Activated T-helper 9 cell treated with anti-CD3 and anti-CD28 coated beads, Interleukin-2, amount 50 U/mL, for 16 hours (primary cell): ENCODE measurements around the gene PTPRB.
A peak's percentile ranks its signal among the peaks of the same experiment; 100 is the strongest.

Source experiments
- DNase-seq: peaks from one replicate; pipeline ENCODE4 v3.0.0-alpha.2; 2020; ENCODE audit warnings: low read depth

PTPRB gene

GRCh38 chr12:70592664-70593063 lies 44.6 kb downstream of the PTPRB start:
- no peak for DNase-seq

DNA sequence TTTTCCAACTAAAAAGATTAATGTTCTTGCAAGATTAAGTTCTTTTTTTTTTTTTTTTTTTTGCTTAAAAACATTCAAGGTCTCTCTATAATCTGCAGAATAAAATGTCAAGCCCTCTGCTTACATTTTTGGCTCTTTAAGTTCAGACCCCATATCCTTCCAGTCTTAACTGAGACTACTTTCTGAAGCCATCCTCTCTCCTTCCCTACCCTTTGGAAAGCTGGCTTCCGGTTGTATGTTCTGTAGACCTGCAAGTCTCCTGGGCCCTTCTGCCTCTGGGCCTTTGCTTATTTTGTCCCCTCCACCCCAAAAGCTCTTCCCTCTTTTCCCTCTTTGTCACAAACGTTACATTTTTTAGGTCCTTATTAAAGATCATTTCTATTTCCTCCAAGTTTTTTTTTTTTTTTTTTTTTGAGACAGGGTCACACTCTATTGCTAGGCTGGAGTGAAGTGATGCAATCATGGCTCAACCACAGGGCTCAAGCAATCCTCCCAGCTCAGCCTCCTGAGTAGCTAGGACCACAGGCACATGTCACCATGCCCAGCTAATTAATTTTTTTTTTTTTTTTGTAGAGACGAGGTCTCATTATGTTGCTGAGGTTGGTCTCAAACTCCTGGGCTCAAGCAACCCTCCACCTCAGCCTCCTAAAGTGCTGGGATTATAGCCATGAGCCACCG lies 46.5 kb downstream of the PTPRB start:
- no peak for DNase-seq

DNA sequence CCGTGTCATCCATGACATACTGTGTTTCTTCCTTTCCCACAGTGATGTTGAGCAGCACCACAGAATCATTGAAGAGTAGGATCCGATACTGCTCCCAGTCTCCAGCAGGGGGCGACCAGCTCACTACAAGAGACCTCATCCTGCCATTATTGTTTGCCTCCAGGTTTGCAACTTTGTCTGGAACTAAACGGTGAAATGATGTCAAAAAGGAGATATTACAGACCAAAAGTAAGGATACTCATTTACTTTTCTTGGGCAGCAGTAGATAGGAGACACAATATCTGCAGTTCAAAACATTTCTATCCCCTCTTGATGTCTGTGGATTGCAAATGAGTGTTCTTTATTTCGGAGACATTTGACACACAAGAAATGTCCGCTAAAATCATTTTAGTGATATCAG lies 47.2 kb downstream of the PTPRB start:
- peak; percentile 19 for DNase-seq

DNA sequence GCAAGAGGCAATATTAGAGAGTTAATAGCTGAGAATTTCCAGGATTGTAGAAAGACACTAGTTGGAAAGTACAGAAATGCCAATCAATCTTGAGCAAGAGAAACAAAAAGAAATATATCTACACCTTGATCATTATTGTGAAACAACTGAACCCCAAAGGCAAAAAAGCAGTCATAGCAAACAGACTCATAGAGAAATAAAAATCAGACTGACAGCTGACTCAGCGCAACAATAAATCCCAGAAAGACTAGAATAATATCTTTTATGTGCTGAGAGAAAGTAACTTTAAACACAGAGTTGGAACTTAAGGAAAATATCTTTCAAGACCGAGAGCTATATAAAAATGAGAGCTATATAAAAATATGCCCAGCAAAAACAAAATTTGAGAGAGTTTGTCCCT lies 52.9 kb downstream of the PTPRB start:
- DNase-seq: no peak

DNA sequence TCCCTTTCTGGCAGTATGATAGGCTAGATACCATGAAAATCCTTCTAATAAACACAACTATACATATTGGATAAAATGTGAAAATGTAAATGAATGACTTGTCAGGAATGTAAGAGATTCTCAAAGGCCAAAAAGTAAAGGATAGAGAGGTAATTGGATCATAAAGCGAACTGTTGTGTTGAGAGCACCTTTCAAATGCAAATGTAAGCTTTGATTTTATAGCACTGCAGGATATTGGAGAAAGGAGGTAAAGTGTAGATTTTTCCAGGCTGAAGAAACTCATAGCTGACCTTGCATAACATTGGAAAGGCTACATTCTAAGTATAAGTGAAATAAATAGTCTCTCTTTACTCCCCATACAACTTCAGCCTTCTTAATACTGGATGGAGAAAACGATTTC lies 54.0 kb downstream of the PTPRB start:
- no peak for DNase-seq

DNA sequence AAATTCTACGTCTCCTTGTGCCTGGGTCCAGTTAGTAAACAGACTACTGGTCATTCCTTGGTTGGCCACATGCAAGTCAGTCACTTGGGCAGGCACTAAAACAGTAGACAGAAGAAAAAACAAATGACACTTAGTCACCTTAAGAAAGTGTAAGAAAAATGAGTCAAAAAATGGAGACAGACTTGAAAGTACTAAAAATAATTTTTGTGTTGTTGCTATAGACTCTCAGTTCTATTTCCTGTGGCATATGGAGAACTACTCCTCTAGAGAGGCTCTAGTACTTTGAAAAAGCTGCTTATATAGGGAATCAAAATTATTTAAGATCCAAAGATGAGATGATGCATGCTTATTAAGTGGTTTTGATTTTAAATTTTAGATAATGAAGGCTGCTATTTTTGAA lies 56.0 kb downstream of the PTPRB start:
- DNase-seq: no peak

DNA sequence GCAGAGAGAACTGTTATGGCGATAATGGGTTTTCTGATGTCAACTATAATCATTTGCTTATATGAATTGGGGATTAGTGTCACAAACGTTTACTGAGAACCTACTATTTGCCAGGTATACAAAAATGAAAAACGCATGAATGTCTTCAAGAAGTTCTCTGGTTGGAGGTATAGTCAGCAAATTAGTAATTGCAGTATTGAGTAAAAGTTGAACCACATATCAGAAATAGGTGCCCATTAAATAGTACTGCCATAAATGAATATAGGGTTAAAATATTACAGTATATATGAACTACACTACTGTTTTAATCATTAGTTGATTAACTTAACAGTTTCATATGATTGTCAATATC lies 60.0 kb downstream of the PTPRB start:
- DNase-seq: no peak

- no peak for DNase-seq
Observed at GRCh38 chr12:70576341-70577282, 60.6 kb downstream of the PTPRB start.

DNA sequence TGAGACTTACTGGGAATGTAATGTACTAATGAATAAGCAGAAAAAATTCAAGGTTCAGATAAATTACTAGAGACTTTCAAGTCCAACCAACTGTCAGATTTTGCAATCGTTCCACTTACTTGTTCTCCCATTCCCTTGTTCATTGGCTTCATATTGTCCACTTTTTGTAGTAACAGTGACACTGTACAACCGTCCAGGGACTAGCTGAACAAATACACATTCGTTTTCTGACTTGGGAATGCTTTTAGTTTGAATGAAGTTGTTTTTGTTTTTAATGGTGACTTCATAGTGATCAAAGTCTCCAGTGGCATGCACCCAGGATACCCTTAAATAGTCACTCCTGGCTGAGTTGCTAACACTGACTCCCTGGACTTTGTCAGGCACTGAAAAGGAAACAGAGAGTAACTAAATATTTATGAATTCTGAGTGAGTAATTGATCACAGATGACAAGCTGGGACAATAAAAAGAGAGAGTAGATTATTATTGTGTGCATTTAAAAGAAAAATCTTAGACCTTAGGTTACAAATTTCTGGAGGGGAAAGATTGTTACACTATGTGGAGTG lies 65.4 kb downstream of the PTPRB start:
- no peak for DNase-seq

DNA sequence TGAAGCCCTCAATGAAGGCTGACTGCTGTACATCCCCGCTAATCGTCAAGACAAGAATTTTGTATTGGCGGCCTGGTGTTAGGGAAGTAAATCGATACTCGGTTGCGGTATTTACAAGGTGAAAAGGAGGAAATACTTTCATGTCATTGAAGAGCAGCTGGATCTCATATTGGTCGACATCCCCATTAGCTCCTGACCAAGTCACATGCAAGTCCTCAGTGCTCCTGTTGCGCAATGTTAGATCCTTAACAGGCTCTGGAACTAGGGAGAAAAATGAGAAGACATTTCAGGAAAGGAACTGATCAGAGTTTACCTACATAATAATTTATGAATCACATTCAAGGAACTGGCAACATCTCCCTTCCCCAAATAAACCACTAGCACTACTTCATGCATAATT lies 66.2 kb downstream of the PTPRB start:
- DNase-seq: no peak

DNA sequence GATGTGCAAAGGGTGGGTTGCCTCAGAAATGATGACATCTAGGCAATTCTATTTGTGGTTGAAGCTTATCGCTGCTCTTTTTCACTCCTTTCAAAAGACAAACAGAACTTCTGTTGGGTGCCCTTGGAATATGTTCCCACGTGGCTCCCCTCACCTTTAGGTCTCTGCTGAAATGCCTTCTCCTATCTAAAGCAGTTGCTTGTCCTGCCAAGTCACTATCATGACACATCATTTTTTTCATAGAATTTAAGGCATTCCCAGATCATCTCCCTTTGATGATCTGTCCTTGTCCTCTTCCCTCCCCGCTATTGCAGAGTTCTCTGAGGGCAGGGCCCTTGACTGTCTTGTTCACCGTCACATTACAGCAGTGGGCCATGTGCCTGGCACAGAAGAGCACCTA lies 75.7 kb downstream of the PTPRB start:
- DNase-seq: no peak

DNA sequence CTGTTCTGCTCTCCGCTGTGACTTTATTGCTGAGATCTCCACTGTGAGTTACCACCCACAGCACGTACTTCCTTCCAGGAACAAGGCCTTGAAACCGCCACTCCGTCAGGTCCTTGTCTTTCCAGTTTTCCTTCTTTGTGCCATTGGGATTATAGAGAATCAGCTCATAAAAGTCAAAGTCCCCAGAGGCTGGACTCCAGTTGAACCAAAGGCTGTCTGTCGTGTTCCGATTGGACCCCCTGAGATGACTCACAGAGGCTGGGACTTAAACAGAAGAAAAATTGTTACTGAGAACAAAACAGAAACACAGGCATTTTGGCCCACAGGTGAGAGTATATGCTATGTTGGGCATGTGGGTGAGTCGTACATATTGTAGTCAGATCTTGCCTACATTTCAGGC lies 76.6 kb downstream of the PTPRB start:
- DNase-seq: no peak

DNA sequence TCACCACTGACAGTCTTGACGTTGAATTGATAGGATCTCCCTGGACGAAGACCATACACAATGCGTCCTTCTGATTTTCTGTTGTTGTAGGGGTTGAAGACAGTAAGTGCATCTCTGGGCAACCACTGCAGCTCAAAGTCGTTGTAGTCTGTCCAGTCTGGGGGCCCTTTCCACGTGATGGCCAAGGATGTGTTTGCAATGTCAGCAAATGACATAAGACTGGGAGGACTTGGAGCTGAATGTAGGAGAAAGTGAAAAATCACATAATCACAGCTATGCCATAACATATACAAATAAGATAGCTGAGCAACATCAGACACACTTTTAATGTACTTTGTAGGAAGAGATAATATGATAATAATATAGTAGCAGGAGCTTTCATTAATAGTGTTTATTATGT lies 77.8 kb downstream of the PTPRB start:
- DNase-seq: no peak

DNA sequence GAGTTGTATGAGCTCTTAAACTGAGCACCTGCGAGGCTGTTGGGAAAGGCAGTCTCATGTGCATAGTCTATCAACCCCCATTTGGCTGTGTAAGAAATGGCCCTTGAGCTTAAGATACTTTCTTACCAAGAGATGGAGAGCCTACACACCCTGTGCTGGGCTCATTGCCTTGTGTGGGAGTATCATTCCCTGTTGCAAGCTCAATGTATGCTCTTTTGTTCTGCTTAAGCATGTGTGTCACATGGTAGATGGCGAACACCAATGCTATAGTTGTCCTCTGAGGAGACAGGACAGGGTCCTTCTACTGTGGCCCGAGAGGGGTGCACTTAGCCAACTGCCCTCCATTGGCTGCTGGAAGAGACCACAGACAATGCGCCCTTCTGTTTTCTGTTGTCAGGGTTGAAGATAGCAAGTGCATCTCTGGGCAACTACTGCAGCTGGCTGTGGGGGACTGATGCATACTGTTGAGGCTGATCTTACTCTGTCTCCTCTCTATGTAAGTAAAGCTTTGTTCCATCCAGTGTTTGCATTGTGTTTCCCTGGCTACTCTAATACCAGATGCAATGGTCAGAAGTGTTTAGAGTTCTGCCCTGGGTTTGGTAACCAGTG lies 79.5 kb downstream of the PTPRB start:
- DNase-seq: no peak

DNA sequence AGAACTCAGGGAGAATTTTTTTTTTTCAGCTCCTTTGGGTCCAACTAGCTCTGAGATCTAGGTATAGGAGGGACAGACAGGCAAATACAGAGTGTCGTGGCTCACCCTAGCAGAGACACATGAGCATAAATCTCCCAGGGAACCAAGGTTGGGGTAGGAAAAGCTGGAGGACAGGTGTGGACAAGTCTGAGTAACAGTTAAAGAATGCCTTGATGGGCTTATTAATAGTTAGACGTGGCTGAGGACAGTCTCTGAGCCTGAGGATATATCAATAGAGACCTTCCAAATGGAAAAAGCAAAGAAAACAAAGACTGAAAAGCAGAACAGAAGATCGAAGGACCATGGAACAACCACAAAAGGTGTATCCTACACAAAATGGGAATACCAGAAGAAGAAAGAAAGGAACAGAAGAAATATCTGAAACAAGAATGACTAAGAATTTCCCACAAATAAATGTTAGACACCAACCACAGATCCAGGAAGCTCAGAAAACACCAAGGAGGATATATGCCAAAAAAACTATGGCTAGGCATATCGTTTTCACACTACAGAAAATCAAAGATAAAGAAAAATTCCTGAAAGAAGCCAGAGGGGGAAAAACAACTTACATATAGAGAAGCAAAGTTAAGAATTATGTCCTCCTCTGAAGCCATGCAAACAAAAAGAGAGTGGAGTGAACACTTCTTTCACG lies 80.9 kb downstream of the PTPRB start:
- no peak for DNase-seq

- no peak for DNase-seq
Observed at GRCh38 chr12:70555081-70555480, 82.1 kb downstream of the PTPRB start.

DNA sequence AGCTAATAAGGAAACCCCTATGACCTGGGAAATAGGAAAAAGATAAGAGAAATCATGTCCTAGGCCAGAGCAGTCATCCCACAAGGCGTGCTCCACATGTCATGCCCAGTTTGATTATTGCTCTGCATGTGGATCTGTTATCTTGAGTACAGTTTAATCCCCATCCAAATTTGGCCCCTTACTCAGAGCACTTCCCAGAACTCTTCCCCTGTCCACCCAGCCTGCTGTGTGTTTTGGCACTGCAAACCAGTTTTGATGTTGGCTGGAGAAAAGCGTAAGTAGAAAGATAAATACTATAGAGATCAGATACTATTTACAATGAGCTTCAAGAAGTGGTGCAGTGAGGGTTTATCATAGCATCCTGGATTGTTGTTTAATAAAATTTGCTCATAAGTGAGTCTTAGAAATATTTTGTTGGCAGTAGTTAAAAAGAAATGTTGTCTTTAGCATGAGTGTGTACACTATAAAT lies 83.8 kb downstream of the PTPRB start:
- DNase-seq: no peak

GRCh38 chr12:70551731-70552130 lies 85.5 kb downstream of the PTPRB start:
- no peak for DNase-seq

GRCh38 chr12:70550180-70550577 lies 87.0 kb downstream of the PTPRB start:
- no peak for DNase-seq

GRCh38 chr12:70549340-70550179 lies 87.7 kb downstream of the PTPRB start:
- DNase-seq: no peak

- no peak for DNase-seq
Observed at GRCh38 chr12:70543444-70543843, 93.8 kb downstream of the PTPRB start.
